Measurements from ENCODE around the gene TRIM9.

- TF ChIP-seq CTCF (conservative IDR thresholded peaks at IDR 0.05; ENCODE audit: low read depth, low read length) (no peak), EZH2 (IDR thresholded peaks at IDR 0.05; ENCODE audit: low read length, unreplicated experiment) (no peak), EZH2phosphoT487 (IDR thresholded peaks at IDR 0.05; ENCODE audit: borderline replicate concordance, low read length) (no peak)
Measured at GRCh38 chr14:51079489-51079888, 15.4 kb downstream of the TRIM9 start.
